MCF 10A (cell line): Measurements from ENCODE around the gene OSGEP. TPM values are rescaled to one million over a fixed set of nuclear protein-coding genes. Genes with fewer than 3 reads are reported as not detected.

Experiments
- BruUV-seq: library from RNA; stranded (reverse); fragments of 400-500 nt; replicated peaks from 2 replicates; lab custom pipeline; 2021; lab: Mats Ljungman, UMichigan
- CTCF ChIA-PET: fragments of 300-600 bp; sonication (Branson Sonifier 250); formaldehyde crosslinking; extraction: SDS; loops from one replicate; lab custom pipeline; 2021; ENCODE audit warnings: antibody characterized with exemption, inconsistent platforms; lab: Yijun Ruan, JAX
- POLR2A ChIA-PET: fragments of 300-600, 350-650 bp; sonication (Branson Sonifier 250); formaldehyde crosslinking; extraction: SDS; loops from one replicate; lab custom pipeline; 2020; ENCODE audit warnings: antibody characterized with exemption, inconsistent platforms; lab: Yijun Ruan, JAX
- DNase-seq: peaks from one replicate; pipeline ENCODE4 v3.0.0-alpha.2; 2018; ENCODE audit not compliant: unreplicated experiment
- H3K27ac Mint-ChIP-seq: one replicate; pipeline ENCODE4 v1.8.0; 2022; ENCODE audit warnings: mild to moderate bottlenecking, low read depth, mixed read lengths; ENCODE audit not compliant: unreplicated experiment
- H3K27me3 Mint-ChIP-seq: one replicate; pipeline ENCODE4 v1.8.0; 2022; ENCODE audit warnings: mixed read lengths; ENCODE audit not compliant: insufficient read depth, unreplicated experiment
- H3K36me3 Mint-ChIP-seq: one replicate; pipeline ENCODE4 v1.8.0; 2022; ENCODE audit warnings: mild to moderate bottlenecking, moderate library complexity, mixed read lengths; ENCODE audit not compliant: insufficient read depth, unreplicated experiment
- H3K4me1 Mint-ChIP-seq: one replicate; pipeline ENCODE4 v1.8.0; 2022; ENCODE audit warnings: mixed read lengths; ENCODE audit not compliant: insufficient read depth, unreplicated experiment
- H3K4me3 Mint-ChIP-seq: one replicate; pipeline ENCODE4 v1.8.0; 2022; ENCODE audit warnings: mild to moderate bottlenecking, moderate library complexity, mixed read lengths; ENCODE audit not compliant: unreplicated experiment
- H3K9me3 Mint-ChIP-seq: one replicate; pipeline ENCODE4 v1.8.0; 2022; ENCODE audit warnings: mixed read lengths; ENCODE audit not compliant: unreplicated experiment
- CTCF ChIP-seq: fragments of 200-600 bp; IDR thresholded peaks from one replicate; pipeline ENCODE4 v1.8.0; 2022; ENCODE audit warnings: antibody characterized with exemption, mild to moderate bottlenecking; ENCODE audit not compliant: unreplicated experiment
- intact Hi-C: fragments of 100-400 bp; cut with micrococcal nuclease; formaldehyde crosslinking; loops from 2 replicates; pipeline ENCODE4 v1.14.1; 2022
- total RNA-seq: library from RNA; stranded (reverse); gene quantifications from 2 replicates; pipeline ENCODE4 v1.2.3, GENCODE V29; 2022

OSGEP gene
- total RNA-seq, 1 experiment from 2014 or later = 34.7 TPM

GRCh38 chr14:20441461-20441860, 13.2 kb downstream of the OSGEP start:
- ChIA-PET CTCF (interaction anchor here (1.0 kb wide), 1 partner anchor 26 kb away, joined by 3 read pairs; no protein-coding TSS in a partner anchor), POLR2A (interaction anchor here (0.7 kb wide), 1 partner anchor 13 kb away, joined by 3 read pairs; the partner anchor contains the start of gene OSGEP)
- no peak for DNase-seq

GRCh38 chr14:20440882-20441281, 13.7 kb downstream of the OSGEP start:
- BruUV-seq = no TSS peak

More at GRCh38 chr14:20441461-20441860, 13.2 kb downstream of the OSGEP start:
- Mint-ChIP-seq H3K27me3 (no peaks in the 10 kb centered on the region), H3K4me3 (no peak overlapping the region), H3K36me3 (no peaks in the 10 kb centered on the region), H3K4me1 (no peaks in the 10 kb centered on the region), H3K27ac (no peak overlapping the region), H3K9me3 (no peaks in the 10 kb centered on the region)
- intact Hi-C loops = no loop called here
- TF ChIP-seq CTCF = no peak
- no TSS peak for BruUV-seq

GRCh38 chr14:20440465-20440864, 14.1 kb downstream of the OSGEP start:
- POLR2A ChIA-PET = interaction anchor here (1.2 kb wide), 1 partner anchor 17 kb away, joined by 3 read pairs; no protein-coding TSS in a partner anchor
- no TSS peak for BruUV-seq
- no peaks in the 10 kb centered on the region for H3K4me1 Mint-ChIP-seq

More at GRCh38 chr14:20440882-20441281, 13.7 kb downstream of the OSGEP start:
- no peak for DNase-seq
- CTCF ChIA-PET = no interaction called here
- H3K4me3 Mint-ChIP-seq = no peak overlapping the region
- H3K27ac Mint-ChIP-seq = no peak overlapping the region
- no peaks in the 10 kb centered on the region for H3K27me3 Mint-ChIP-seq
- TF ChIP-seq CTCF = no peak
- H3K36me3 Mint-ChIP-seq = no peaks in the 10 kb centered on the region
- no peaks in the 10 kb centered on the region for H3K4me1 Mint-ChIP-seq
- intact Hi-C loops = no loop called here
- POLR2A ChIA-PET = interaction anchor here (0.7 to 1.2 kb wide), 2 partner anchors 14 to 18 kb away, joined by 3 read pairs; partner anchors contain the start of gene OSGEP
- H3K9me3 Mint-ChIP-seq = no peaks in the 10 kb centered on the region

GRCh38 chr14:20438664-20439063, 15.9 kb downstream of the OSGEP start:
- H3K4me1 Mint-ChIP-seq = no peaks in the 10 kb centered on the region
- no peak overlapping the region for H3K27ac Mint-ChIP-seq
- H3K4me3 Mint-ChIP-seq = no peak overlapping the region
- no TSS peak for BruUV-seq
- DNase-seq = no peak
- H3K27me3 Mint-ChIP-seq = no peaks in the 10 kb centered on the region
- intact Hi-C loops = no loop called here
- no peaks in the 10 kb centered on the region for H3K9me3 Mint-ChIP-seq
- no peak for TF ChIP-seq CTCF
- POLR2A ChIA-PET = no interaction called here
- H3K36me3 Mint-ChIP-seq = no peaks in the 10 kb centered on the region
- CTCF ChIA-PET = interaction anchor here (1.6 kb wide), 1 partner anchor 16 kb away, joined by 7 read pairs; the partner anchor contains the start of genes APEX1 and OSGEP

More at GRCh38 chr14:20440465-20440864, 14.1 kb downstream of the OSGEP start:
- intact Hi-C loops = no loop called here
- Mint-ChIP-seq H3K9me3 (no peaks in the 10 kb centered on the region), H3K27ac (no peak overlapping the region), H3K27me3 (no peaks in the 10 kb centered on the region), H3K36me3 (no peaks in the 10 kb centered on the region), H3K4me3 (no peak overlapping the region)
- CTCF ChIA-PET = no interaction called here
- TF ChIP-seq CTCF = no peak
- DNase-seq = no peak
